Endothelial cell of umbilical vein (primary cell): ENCODE results near the gene MACROD2. TPM values are rescaled to one million over a fixed set of nuclear protein-coding genes. Genes with fewer than 3 reads are reported as not detected.

Experiments used
- BruUV-seq: library from RNA; stranded (reverse); fragments of 400-500 nt; replicated peaks from 2 replicates; lab custom pipeline; 2021; lab: Mats Ljungman, UMichigan
- CTCF ChIA-PET: fragments of 300-600, 350-600 bp; sonication (Branson Sonifier 250); formaldehyde crosslinking; loops from one replicate; lab custom pipeline; 2021; ENCODE audit warnings: antibody characterized with exemption, inconsistent platforms; lab: Charles Lee
- POLR2A ChIA-PET: fragments of 300-600, 350-600 bp; sonication (Branson Sonifier 250); formaldehyde crosslinking; loops from one replicate; lab custom pipeline; 2021; ENCODE audit warnings: antibody characterized with exemption, inconsistent platforms; lab: Charles Lee
- DNase-seq: peaks from one replicate; pipeline ENCODE4 v3.0.0-alpha.2; 2011; ENCODE audit warnings: low read depth, low spot score
- FAIRE-seq: peaks from 2 replicates; lab custom pipeline; 2011; peaks lifted over from hg19 to GRCh38; lab: Jason Lieb, UNC
- H2AFZ ChIP-seq: 2 replicates; pipeline ENCODE4 v1.6.0; 2012; ENCODE audit warnings: low read depth, low read length, control low read depth, inconsistent platforms
- H3K27ac ChIP-seq: 2 replicates; pipeline ENCODE4 v1.5.1; 2011; ENCODE audit warnings: low read depth, mild to moderate bottlenecking, control low read depth, low read length, moderate library complexity; ENCODE audit not compliant: insufficient read depth
- H3K27me3 ChIP-seq, 2 experiments: 2 replicates each; pipeline versions ENCODE4 v1.6.0 to v1.6.1; 2011; ENCODE audit warnings: low read length in 2 of 2, mixed read lengths in 1 of 2; ENCODE audit not compliant: control insufficient read depth in 2 of 2, insufficient read depth in 2 of 2
- H3K36me3 ChIP-seq, 2 experiments: 2 replicates in 1 of 2; 3 replicates in 1 of 2; pipeline ENCODE4 v1.5.1; 2011; ENCODE audit warnings: low read length in 2 of 2, mild to moderate bottlenecking in 1 of 2, moderate library complexity in 1 of 2; ENCODE audit not compliant: control insufficient read depth in 2 of 2, insufficient read depth in 2 of 2; ENCODE audit errors: extremely low read depth in 1 of 2
- H3K4me1 ChIP-seq: 3 replicates; pipeline ENCODE4 v1.5.1; 2011; ENCODE audit warnings: mild to moderate bottlenecking, low read length; ENCODE audit not compliant: control insufficient read depth, insufficient read depth; ENCODE audit errors: extremely low read depth
- H3K4me2 ChIP-seq: 2 replicates; pipeline ENCODE4 v1.6.1; 2011; ENCODE audit warnings: low read length, control low read depth, mixed read lengths; ENCODE audit not compliant: insufficient read depth
- H3K4me3 ChIP-seq, 3 experiments: fragments of 200-600 bp in 1 of 3; sonication (generic), shearing (Covaris generic) in 1 of 3; replicated peaks in 1 of 3; 2 replicates each; pipeline ENCODE4 v1.5.1; 2011 to 2016; ENCODE audit warnings: control low read depth in 3 of 3, low read length in 3 of 3, mild to moderate bottlenecking in 2 of 3, inconsistent platforms in 1 of 3, low read depth in 1 of 3, moderate library complexity in 1 of 3; ENCODE audit not compliant: insufficient read depth in 1 of 3
- H3K79me2 ChIP-seq: 2 replicates; pipeline ENCODE4 v1.6.0; 2012; ENCODE audit warnings: low read length, inconsistent platforms; ENCODE audit not compliant: control insufficient read depth, insufficient read depth
- H3K9ac ChIP-seq: replicated peaks from 2 replicates; pipeline ENCODE3; 2011; ENCODE audit warnings: low read length, control low read depth; ENCODE audit not compliant: insufficient read depth; ENCODE audit errors: extremely low read depth
- H3K9me1 ChIP-seq: replicated peaks from 3 replicates; pipeline ENCODE4 v1.6.0; 2011; ENCODE audit warnings: mild to moderate bottlenecking, low read length; ENCODE audit not compliant: control insufficient read depth, insufficient read depth; ENCODE audit errors: extremely low read depth
- H3K9me3 ChIP-seq: replicated peaks from 2 replicates; pipeline ENCODE4 v1.5.1; 2012; ENCODE audit warnings: low read length, inconsistent platforms; ENCODE audit not compliant: control insufficient read depth, insufficient read depth
- H4K20me1 ChIP-seq: replicated peaks from 2 replicates; pipeline ENCODE3; 2011; ENCODE audit warnings: mild to moderate bottlenecking, low read length; ENCODE audit not compliant: control insufficient read depth, insufficient read depth; ENCODE audit errors: extremely low read depth
- CTCF ChIP-seq, 2 donors: IDR thresholded peaks; 1 replicate in 1 of 2; 2 replicates in 1 of 2; pipeline ENCODE4 v1.5.1; 2011; ENCODE audit warnings: low read length in 2 of 2, mild to moderate bottlenecking in 2 of 2, moderate library complexity in 2 of 2, control low read depth in 1 of 2, inconsistent platforms in 1 of 2, low read depth in 1 of 2; ENCODE audit not compliant: insufficient read depth in 1 of 2; ENCODE audit errors: extremely low read depth in 1 of 2
- EZH2 ChIP-seq: IDR thresholded peaks from 2 replicates; pipeline ENCODE4 v1.6.1; 2012; ENCODE audit warnings: borderline replicate concordance, low read depth, mild to moderate bottlenecking, moderate library complexity, low read length, inconsistent platforms; ENCODE audit not compliant: severe bottlenecking
- FOS ChIP-seq: IDR thresholded peaks from 2 replicates; pipeline ENCODE4 v1.6.1; 2011; ENCODE audit warnings: mild to moderate bottlenecking, low read length, moderate library complexity, borderline replicate concordance; ENCODE audit not compliant: insufficient read depth
- GATA2 ChIP-seq: IDR thresholded peaks from 2 replicates; pipeline ENCODE4 v1.7.0; 2011; ENCODE audit warnings: low read depth, mild to moderate bottlenecking, moderate library complexity, mixed read lengths, low read length; ENCODE audit not compliant: insufficient read length, insufficient read depth
- JUN ChIP-seq: IDR thresholded peaks from 2 replicates; pipeline ENCODE4 v1.6.1; 2011; ENCODE audit warnings: borderline replicate concordance, low read depth; ENCODE audit not compliant: insufficient read length, insufficient read depth
- MAX ChIP-seq: IDR thresholded peaks from 2 replicates; pipeline ENCODE4 v1.6.1; 2011; ENCODE audit not compliant: insufficient read depth, insufficient read length
- MYC ChIP-seq: IDR thresholded peaks from one replicate; pipeline ENCODE4 v1.6.1; 2011; ENCODE audit warnings: mild to moderate bottlenecking, low read depth, low read length
- POLR2A ChIP-seq: IDR thresholded peaks from 2 replicates; pipeline ENCODE4 v1.6.1; 2012; ENCODE audit warnings: low read depth, mild to moderate bottlenecking, control low read depth, low read length
- POLR2AphosphoS5 ChIP-seq: IDR thresholded peaks from 2 replicates; pipeline ENCODE4 v1.6.1; 2012; ENCODE audit warnings: low read depth, mild to moderate bottlenecking, control low read depth, low read length, moderate library complexity; ENCODE audit not compliant: insufficient read depth
- dilution Hi-C: fragments of 300-500 bp; cut with MboI; formaldehyde crosslinking; loops from one replicate; pipeline ENCODE4 v1.15.0; 2019; ENCODE audit warnings: low sequenced_read_pairs; ENCODE audit not compliant: extremely low pct_ligation_motif_present
- intact Hi-C: fragments of 100-400 bp; cut with micrococcal nuclease; formaldehyde crosslinking; loops from one replicate; pipeline ENCODE4 v1.10.0; 2022
- polyA plus RNA-seq, 4 experiments: library from polyadenylated mRNA; depleted of rRNA in 3 of 4; stranded (reverse) in 3 of 4; unstranded in 1 of 4; fragments of >200 nt; gene quantifications; 2 replicates each; pipeline versions ENCODE4 v1.2.1 to v1.2.3, GENCODE V29; 2011 to 2012; ENCODE audit warnings: missing spikeins in 1 of 4
- total RNA-seq: library from RNA; stranded (reverse); gene quantifications from 2 replicates; pipeline ENCODE4 v1.2.3, GENCODE V29; 2021

MACROD2 gene
- total and polyA plus RNA-seq, 2 donors (not counting 3 experiments of a cell fraction or from before 2014, with no cell fraction given) = 0.11 to 0.73 TPM

GRCh38 chr20:16011056-16011455 is 2015.7 kb downstream of the MACROD2 start:
- Histone ChIP-seq H3K27ac (no peak overlapping the region), H3K9me3 (no peaks in the 10 kb centered on the region), H3K36me3 (no peaks in the 10 kb centered on the region), H3K79me2 (no peaks in the 10 kb centered on the region), H3K4me3 (no peak overlapping the region), H3K4me1 (no peaks in the 10 kb centered on the region), H3K9ac (no peak overlapping the region), H3K27me3 (no peaks in the 10 kb centered on the region), H4K20me1 (no peaks in the 10 kb centered on the region), H3K4me2 (no peak overlapping the region), H2AFZ (no peak overlapping the region), H3K9me1 (no peaks in the 10 kb centered on the region)
- dilution Hi-C loops (no loop called here), intact Hi-C loops (no loop called here)
- no peak for FAIRE-seq
- ChIA-PET CTCF (no interaction called here), POLR2A (no interaction called here)
- TF ChIP-seq CTCF (IDR thresholded peaks at IDR 0.05; ENCODE audit: extremely low read depth in 1 of 2, insufficient read depth in 1 of 2, low read depth in 1 of 2, low read length in 2 of 2) (no peak), POLR2A (no peak), POLR2AphosphoS5 (no peak), JUN (no peak), GATA2 (no peak), MYC (no peak), FOS (no peak), MAX (no peak), EZH2 (no peak)
- no TSS peak for BruUV-seq
- no peak for DNase-seq
